Peyer's patch (tissue), 4 donors: ENCODE data around the gene COBL.

Experiments used
- POLR2A ChIP-seq, 2 donors: fragments of 450-650 bp; IDR thresholded peaks; one replicate each; pipeline ENCODE4 v1.5.1; 2017; ENCODE audit warnings: antibody characterized with exemption in 2 of 2, mild to moderate bottlenecking in 2 of 2, moderate library complexity in 2 of 2
- TF ChIP-seq, protein P1 (sequence below), 6 experiments: fragments of 450-650 bp in 4 of 6; fragments of 200-600 bp in 2 of 6; sonication (generic) in 1 of 6; IDR thresholded peaks; one replicate each; pipeline ENCODE4 v1.5.1; 2017 to 2019; ENCODE audit warnings: antibody characterized with exemption in 6 of 6, mild to moderate bottlenecking in 3 of 6, moderate library complexity in 1 of 6

GRCh38 chr7:51078653-51079052, 238.0 kb downstream of the COBL start:
- TF ChIP-seq, protein P1, sequence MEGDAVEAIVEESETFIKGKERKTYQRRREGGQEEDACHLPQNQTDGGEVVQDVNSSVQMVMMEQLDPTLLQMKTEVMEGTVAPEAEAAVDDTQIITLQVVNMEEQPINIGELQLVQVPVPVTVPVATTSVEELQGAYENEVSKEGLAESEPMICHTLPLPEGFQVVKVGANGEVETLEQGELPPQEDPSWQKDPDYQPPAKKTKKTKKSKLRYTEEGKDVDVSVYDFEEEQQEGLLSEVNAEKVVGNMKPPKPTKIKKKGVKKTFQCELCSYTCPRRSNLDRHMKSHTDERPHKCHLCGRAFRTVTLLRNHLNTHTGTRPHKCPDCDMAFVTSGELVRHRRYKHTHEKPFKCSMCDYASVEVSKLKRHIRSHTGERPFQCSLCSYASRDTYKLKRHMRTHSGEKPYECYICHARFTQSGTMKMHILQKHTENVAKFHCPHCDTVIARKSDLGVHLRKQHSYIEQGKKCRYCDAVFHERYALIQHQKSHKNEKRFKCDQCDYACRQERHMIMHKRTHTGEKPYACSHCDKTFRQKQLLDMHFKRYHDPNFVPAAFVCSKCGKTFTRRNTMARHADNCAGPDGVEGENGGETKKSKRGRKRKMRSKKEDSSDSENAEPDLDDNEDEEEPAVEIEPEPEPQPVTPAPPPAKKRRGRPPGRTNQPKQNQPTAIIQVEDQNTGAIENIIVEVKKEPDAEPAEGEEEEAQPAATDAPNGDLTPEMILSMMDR (IDR thresholded peaks at IDR 0.05), result no peak
- TF ChIP-seq POLR2A (IDR thresholded peaks at IDR 0.05), result no peak
